Neural crest cell (in vitro differentiated cells): Measurements from ENCODE around the gene CST11. TPM values are rescaled to one million over a fixed set of nuclear protein-coding genes. Genes with fewer than 3 reads are reported as not detected.

Source experiments
- DNase-seq: peaks from one replicate; pipeline ENCODE4 v3.0.0; 2021; ENCODE audit warnings: low read depth, mixed read lengths, low spot score
- H3K27ac Mint-ChIP-seq: one replicate; pipeline ENCODE4 v1.8.0; 2021; ENCODE audit warnings: mild to moderate bottlenecking, mixed read lengths; ENCODE audit not compliant: unreplicated experiment
- H3K27me3 Mint-ChIP-seq: 2 replicates; pipeline ENCODE4 v1.8.0; 2021; ENCODE audit warnings: low read depth, mild to moderate bottlenecking, mixed read lengths
- H3K36me3 Mint-ChIP-seq: 2 replicates; pipeline ENCODE4 v1.8.0; 2021; ENCODE audit warnings: low read depth, mild to moderate bottlenecking, mixed read lengths
- H3K4me1 Mint-ChIP-seq: 2 replicates; pipeline ENCODE4 v1.8.0; 2021; ENCODE audit warnings: mixed read lengths
- H3K4me3 Mint-ChIP-seq: one replicate; pipeline ENCODE4 v1.8.0; 2021; ENCODE audit warnings: mild to moderate bottlenecking, mixed read lengths
- H3K9me3 Mint-ChIP-seq: 2 replicates; pipeline ENCODE4 v1.8.0; 2021; ENCODE audit warnings: mixed read lengths
- total RNA-seq: library from RNA; stranded (reverse); gene quantifications from 2 replicates; pipeline ENCODE4 v1.2.1, GENCODE V29; 2021
- TF ChIP-seq, protein P1 (sequence below): fragments of 200-600 bp; sonication (generic); conservative IDR thresholded peaks from 2 replicates; pipeline ENCODE4 v1.5.0; 2021; ENCODE audit warnings: antibody characterized with exemption, mild to moderate bottlenecking

CST11 gene
- total RNA-seq, 1 donor from 2014 or later: not detected

- no peaks in the 10 kb centered on the region for H3K27me3 Mint-ChIP-seq
- H3K4me3 Mint-ChIP-seq: no peak overlapping the region
- TF ChIP-seq, protein P1, sequence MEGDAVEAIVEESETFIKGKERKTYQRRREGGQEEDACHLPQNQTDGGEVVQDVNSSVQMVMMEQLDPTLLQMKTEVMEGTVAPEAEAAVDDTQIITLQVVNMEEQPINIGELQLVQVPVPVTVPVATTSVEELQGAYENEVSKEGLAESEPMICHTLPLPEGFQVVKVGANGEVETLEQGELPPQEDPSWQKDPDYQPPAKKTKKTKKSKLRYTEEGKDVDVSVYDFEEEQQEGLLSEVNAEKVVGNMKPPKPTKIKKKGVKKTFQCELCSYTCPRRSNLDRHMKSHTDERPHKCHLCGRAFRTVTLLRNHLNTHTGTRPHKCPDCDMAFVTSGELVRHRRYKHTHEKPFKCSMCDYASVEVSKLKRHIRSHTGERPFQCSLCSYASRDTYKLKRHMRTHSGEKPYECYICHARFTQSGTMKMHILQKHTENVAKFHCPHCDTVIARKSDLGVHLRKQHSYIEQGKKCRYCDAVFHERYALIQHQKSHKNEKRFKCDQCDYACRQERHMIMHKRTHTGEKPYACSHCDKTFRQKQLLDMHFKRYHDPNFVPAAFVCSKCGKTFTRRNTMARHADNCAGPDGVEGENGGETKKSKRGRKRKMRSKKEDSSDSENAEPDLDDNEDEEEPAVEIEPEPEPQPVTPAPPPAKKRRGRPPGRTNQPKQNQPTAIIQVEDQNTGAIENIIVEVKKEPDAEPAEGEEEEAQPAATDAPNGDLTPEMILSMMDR: no peak
- H3K4me1 Mint-ChIP-seq: peaks cover 19% of the 10 kb centered on the region
- H3K9me3 Mint-ChIP-seq: no peaks in the 10 kb centered on the region
- H3K36me3 Mint-ChIP-seq: no peaks in the 10 kb centered on the region
- H3K27ac Mint-ChIP-seq: no peak overlapping the region
- no peak for DNase-seq
Measured at GRCh38 chr20:23408957-23409356, 43.7 kb downstream of the CST11 start.

- H3K9me3 Mint-ChIP-seq: no peaks in the 10 kb centered on the region
- peaks cover 19% of the 10 kb centered on the region for H3K4me1 Mint-ChIP-seq
- DNase-seq: no peak
- TF ChIP-seq, protein P1: no peak
- no peak overlapping the region for H3K27ac Mint-ChIP-seq
- no peaks in the 10 kb centered on the region for H3K36me3 Mint-ChIP-seq
- no peak overlapping the region for H3K4me3 Mint-ChIP-seq
- no peaks in the 10 kb centered on the region for H3K27me3 Mint-ChIP-seq
Measured at GRCh38 chr20:23407781-23408464, 44.8 kb downstream of the CST11 start.

- H3K36me3 Mint-ChIP-seq: no peaks in the 10 kb centered on the region
- H3K4me3 Mint-ChIP-seq: no peak overlapping the region
- peaks cover 19% of the 10 kb centered on the region for H3K4me1 Mint-ChIP-seq
- no peak overlapping the region for H3K27ac Mint-ChIP-seq
- no peak for DNase-seq
- no peaks in the 10 kb centered on the region for H3K27me3 Mint-ChIP-seq
- TF ChIP-seq, protein P1: no peak
- no peaks in the 10 kb centered on the region for H3K9me3 Mint-ChIP-seq
Measured at GRCh38 chr20:23406880-23407279, 45.8 kb downstream of the CST11 start.

- H3K27me3 Mint-ChIP-seq: no peaks in the 10 kb centered on the region
- no peaks in the 10 kb centered on the region for H3K36me3 Mint-ChIP-seq
- TF ChIP-seq, protein P1: no peak
- peaks cover 19% of the 10 kb centered on the region for H3K4me1 Mint-ChIP-seq
- H3K27ac Mint-ChIP-seq: no peak overlapping the region
- no peaks in the 10 kb centered on the region for H3K9me3 Mint-ChIP-seq
- H3K4me3 Mint-ChIP-seq: no peak overlapping the region
- no peak for DNase-seq
Measured at GRCh38 chr20:23404196-23404595, 48.5 kb downstream of the CST11 start.

- no peaks in the 10 kb centered on the region for H3K36me3 Mint-ChIP-seq
- no peak overlapping the region for H3K4me3 Mint-ChIP-seq
- no peak overlapping the region for H3K27ac Mint-ChIP-seq
- H3K9me3 Mint-ChIP-seq: no peaks in the 10 kb centered on the region
- no peaks in the 10 kb centered on the region for H3K27me3 Mint-ChIP-seq
- TF ChIP-seq, protein P1: no peak
- no peak for DNase-seq
- peaks cover 19% of the 10 kb centered on the region for H3K4me1 Mint-ChIP-seq
Measured at GRCh38 chr20:23403751-23404150, 48.9 kb downstream of the CST11 start.
